Measurements from ENCODE around the gene NFIC.
"Not testable (repeated sequence)": the region's sequence is repeated elsewhere in the genome, so short reads cannot be mapped to it uniquely, and the experiment has no call there.

Gene NFIC

GRCh38 chr19:3374369-3375112 is 8.2 kb downstream of the NFIC start:
- no peak for DNase-seq (ENCODE audit: low spot score)

GRCh38 chr19:3375221-3376090 is 9.1 kb downstream of the NFIC start:
- DNase-seq (ENCODE audit: low spot score), result peak; percentile 86

- DNase-seq (ENCODE audit: low spot score), result not testable (repeated sequence)
Observed at GRCh38 chr19:3376091-3376455, 9.7 kb downstream of the NFIC start.

GRCh38 chr19:3378352-3379150 is 12.2 kb downstream of the NFIC start:
- DNase-seq (ENCODE audit: low spot score), result no peak

- DNase-seq (ENCODE audit: low spot score), result no peak
Observed at GRCh38 chr19:3380829-3381228, 14.4 kb downstream of the NFIC start.

- DNase-seq (ENCODE audit: low spot score), result no peak
Observed at GRCh38 chr19:3381701-3382372, 15.5 kb downstream of the NFIC start.

GRCh38 chr19:3382460-3383100 is 16.2 kb downstream of the NFIC start:
- no peak for DNase-seq (ENCODE audit: low spot score)

GRCh38 chr19:3383121-3383722 is 16.8 kb downstream of the NFIC start:
- no peak for DNase-seq (ENCODE audit: low spot score)

GRCh38 chr19:3386447-3387234 is 20.3 kb downstream of the NFIC start:
- no peak for DNase-seq (ENCODE audit: low spot score)

GRCh38 chr19:3387645-3388589 is 21.5 kb downstream of the NFIC start:
- peak; percentile 92 for DNase-seq (ENCODE audit: low spot score)

GRCh38 chr19:3389446-3389778 is 23.0 kb downstream of the NFIC start:
- DNase-seq (ENCODE audit: low spot score), result no peak

GRCh38 chr19:3389876-3390371 is 23.5 kb downstream of the NFIC start:
- DNase-seq (ENCODE audit: low spot score), result no peak

GRCh38 chr19:3391911-3392310 is 25.5 kb downstream of the NFIC start:
- not testable (repeated sequence) for DNase-seq (ENCODE audit: low spot score)

GRCh38 chr19:3392480-3392879 is 26.1 kb downstream of the NFIC start:
- no peak for DNase-seq (ENCODE audit: low spot score)

- no peak for DNase-seq (ENCODE audit: low spot score)
Observed at GRCh38 chr19:3396881-3397265, 30.5 kb downstream of the NFIC start.

GRCh38 chr19:3397266-3398022 is 31.1 kb downstream of the NFIC start:
- peak; percentile 73 for DNase-seq (ENCODE audit: low spot score)

- DNase-seq (ENCODE audit: low spot score), result peak; percentile 94
Observed at GRCh38 chr19:3398114-3398899, 31.9 kb downstream of the NFIC start.
